ENCODE data around the gene CCDC14.

Gene CCDC14

GRCh38 chr3:123880998-123881561 lies 79.9 kb downstream of the CCDC14 start:
- H3K27ac ChIP-seq (ENCODE audit: low read length), result no peak overlapping the region
- no peaks in the 10 kb centered on the region for H3K36me3 ChIP-seq (ENCODE audit: control insufficient read depth in 2 of 2, insufficient read depth in 2 of 2, low read length in 2 of 2)
- H3K27me3 ChIP-seq (ENCODE audit: control insufficient read depth in 1 of 2, insufficient read depth in 2 of 2, low read length in 2 of 2), result no peaks in the 10 kb centered on the region

DNA sequence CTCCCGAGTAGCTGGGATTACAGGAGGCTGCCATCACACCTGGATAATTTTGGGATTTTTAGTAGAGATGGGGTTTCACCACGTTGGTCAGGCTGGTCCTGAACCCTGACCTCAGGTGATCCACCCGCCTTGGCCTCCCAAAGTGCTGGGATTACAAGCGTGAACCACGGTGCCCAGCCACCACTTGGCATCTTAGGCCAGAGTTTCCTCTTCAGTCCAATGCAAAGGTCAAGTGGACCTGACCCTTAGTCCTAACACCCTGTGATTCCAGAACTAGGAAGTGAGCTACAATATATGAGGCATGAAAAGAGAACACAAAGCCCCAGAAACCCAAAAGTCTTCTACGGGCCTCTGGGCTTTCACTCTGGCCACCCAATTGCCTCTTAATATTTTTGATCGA lies 82.2 kb downstream of the CCDC14 start:
- Histone ChIP-seq H3K4me3 (ENCODE audit: low read length in 2 of 2) (no peak overlapping the region), H3K9ac (ENCODE audit: low read length in 2 of 2) (no peak overlapping the region), H3K9me3 (ENCODE audit: control insufficient read depth in 2 of 2, low read length in 2 of 2) (no peaks in the 10 kb centered on the region), H3K4me1 (ENCODE audit: control insufficient read depth, insufficient read depth, low read length) (peaks cover 9% of the 10 kb centered on the region), H3K27me3 (ENCODE audit: control insufficient read depth in 1 of 2, insufficient read depth in 2 of 2, low read length in 2 of 2) (no peaks in the 10 kb centered on the region), H3K36me3 (ENCODE audit: control insufficient read depth in 2 of 2, insufficient read depth in 2 of 2, low read length in 2 of 2) (peaks cover 0 to 4% of the 10 kb centered on the region in 2 donors), H3K27ac (ENCODE audit: low read length) (no peak overlapping the region)

More at GRCh38 chr3:123880998-123881561, 79.9 kb downstream of the CCDC14 start:
- H3K9ac ChIP-seq (ENCODE audit: low read length in 2 of 2), result no peak overlapping the region
- no peaks in the 10 kb centered on the region for H3K9me3 ChIP-seq (ENCODE audit: control insufficient read depth in 2 of 2, low read length in 2 of 2)
- H3K4me3 ChIP-seq (ENCODE audit: low read length in 2 of 2), result no peak overlapping the region
- H3K4me1 ChIP-seq (ENCODE audit: control insufficient read depth, insufficient read depth, low read length), result peaks cover 15% of the 10 kb centered on the region

- Histone ChIP-seq H3K4me3 (ENCODE audit: low read length in 2 of 2) (no peak overlapping the region), H3K27me3 (ENCODE audit: control insufficient read depth in 1 of 2, insufficient read depth in 2 of 2, low read length in 2 of 2) (no peaks in the 10 kb centered on the region), H3K36me3 (ENCODE audit: control insufficient read depth in 2 of 2, insufficient read depth in 2 of 2, low read length in 2 of 2) (peaks cover 0 to 4% of the 10 kb centered on the region in 2 donors), H3K27ac (ENCODE audit: low read length) (no peak overlapping the region), H3K9me3 (ENCODE audit: control insufficient read depth in 2 of 2, low read length in 2 of 2) (no peaks in the 10 kb centered on the region), H3K4me1 (ENCODE audit: control insufficient read depth, insufficient read depth, low read length) (peaks cover under 1% of the 10 kb centered on the region), H3K9ac (ENCODE audit: low read length in 2 of 2) (no peak overlapping the region)
Observed at GRCh38 chr3:123877965-123878364, 83.1 kb downstream of the CCDC14 start.

DNA sequence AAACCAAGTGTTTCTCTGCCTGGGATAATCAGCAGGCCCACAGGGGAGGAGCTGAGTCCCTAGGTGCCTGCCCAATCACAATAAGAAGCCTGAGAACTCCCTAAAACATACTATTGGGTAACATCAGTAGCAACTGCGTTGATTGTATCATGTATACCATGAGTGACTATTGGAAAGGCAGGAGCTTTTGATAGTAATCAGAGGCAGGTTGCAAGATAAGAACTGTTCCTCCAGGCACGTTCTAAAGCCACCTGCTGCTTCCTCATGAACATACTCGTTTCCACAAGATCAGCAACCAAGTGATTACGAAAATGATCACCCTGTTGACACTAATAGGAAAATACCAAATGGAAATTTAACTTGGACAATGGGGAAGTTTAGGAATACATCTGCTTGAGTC lies 83.6 kb downstream of the CCDC14 start:
- no peaks in the 10 kb centered on the region for H3K4me1 ChIP-seq (ENCODE audit: control insufficient read depth, insufficient read depth, low read length)
- H3K27ac ChIP-seq (ENCODE audit: low read length), result no peak overlapping the region
- H3K4me3 ChIP-seq (ENCODE audit: low read length in 2 of 2), result no peak overlapping the region
- no peaks in the 10 kb centered on the region for H3K9me3 ChIP-seq (ENCODE audit: control insufficient read depth in 2 of 2, low read length in 2 of 2)
- no peaks in the 10 kb centered on the region for H3K27me3 ChIP-seq (ENCODE audit: control insufficient read depth in 1 of 2, insufficient read depth in 2 of 2, low read length in 2 of 2)
- H3K36me3 ChIP-seq (ENCODE audit: control insufficient read depth in 2 of 2, insufficient read depth in 2 of 2, low read length in 2 of 2), result peaks cover 0 to 4% of the 10 kb centered on the region in 2 donors
- H3K9ac ChIP-seq (ENCODE audit: low read length in 2 of 2), result no peak overlapping the region

DNA sequence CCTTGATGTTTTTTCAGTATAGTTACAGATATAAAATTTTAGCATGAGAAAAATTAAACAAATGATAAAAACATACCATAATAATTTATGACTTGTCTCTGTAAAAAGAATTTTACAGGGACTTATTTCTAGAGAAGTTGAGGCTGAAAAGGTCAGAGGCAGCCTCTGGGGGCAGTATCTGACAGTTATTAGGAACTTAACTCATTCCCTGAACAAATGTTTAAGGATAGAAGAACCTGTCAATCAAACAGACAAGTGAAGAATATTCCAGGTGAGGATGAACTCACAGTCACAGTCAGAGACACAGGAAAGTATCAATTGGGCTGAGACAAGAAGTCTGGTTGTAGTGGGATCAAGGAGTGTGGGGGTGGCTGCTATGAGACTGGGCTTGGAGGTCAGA lies 84.2 kb downstream of the CCDC14 start:
- Histone ChIP-seq H3K36me3 (ENCODE audit: control insufficient read depth in 2 of 2, insufficient read depth in 2 of 2, low read length in 2 of 2) (peaks cover 0 to 4% of the 10 kb centered on the region in 2 donors), H3K27ac (ENCODE audit: low read length) (no peak overlapping the region), H3K4me1 (ENCODE audit: control insufficient read depth, insufficient read depth, low read length) (no peaks in the 10 kb centered on the region), H3K4me3 (ENCODE audit: low read length in 2 of 2) (no peak overlapping the region), H3K27me3 (ENCODE audit: control insufficient read depth in 1 of 2, insufficient read depth in 2 of 2, low read length in 2 of 2) (no peaks in the 10 kb centered on the region), H3K9me3 (ENCODE audit: control insufficient read depth in 2 of 2, low read length in 2 of 2) (no peaks in the 10 kb centered on the region), H3K9ac (ENCODE audit: low read length in 2 of 2) (no peak overlapping the region)

GRCh38 chr3:123872621-123873020 lies 88.4 kb downstream of the CCDC14 start:
- no peaks in the 10 kb centered on the region for H3K4me1 ChIP-seq (ENCODE audit: control insufficient read depth, insufficient read depth, low read length)
- no peak overlapping the region for H3K27ac ChIP-seq (ENCODE audit: low read length)
- no peak overlapping the region for H3K9ac ChIP-seq (ENCODE audit: low read length in 2 of 2)
- no peak overlapping the region for H3K4me3 ChIP-seq (ENCODE audit: low read length in 2 of 2)
- no peaks in the 10 kb centered on the region for H3K27me3 ChIP-seq (ENCODE audit: control insufficient read depth in 1 of 2, insufficient read depth in 2 of 2, low read length in 2 of 2)
- no peaks in the 10 kb centered on the region for H3K9me3 ChIP-seq (ENCODE audit: control insufficient read depth in 2 of 2, low read length in 2 of 2)
- H3K36me3 ChIP-seq (ENCODE audit: control insufficient read depth in 2 of 2, insufficient read depth in 2 of 2, low read length in 2 of 2), result peaks cover 0 to 4% of the 10 kb centered on the region in 2 donors

- Histone ChIP-seq H3K4me3 (ENCODE audit: low read length in 2 of 2) (no peak overlapping the region), H3K27me3 (ENCODE audit: control insufficient read depth in 1 of 2, insufficient read depth in 2 of 2, low read length in 2 of 2) (no peaks in the 10 kb centered on the region), H3K36me3 (ENCODE audit: control insufficient read depth in 2 of 2, insufficient read depth in 2 of 2, low read length in 2 of 2) (peaks cover 0 to 4% of the 10 kb centered on the region in 2 donors), H3K27ac (ENCODE audit: low read length) (no peak overlapping the region), H3K9me3 (ENCODE audit: control insufficient read depth in 2 of 2, low read length in 2 of 2) (no peaks in the 10 kb centered on the region), H3K9ac (ENCODE audit: low read length in 2 of 2) (no peak overlapping the region), H3K4me1 (ENCODE audit: control insufficient read depth, insufficient read depth, low read length) (no peaks in the 10 kb centered on the region)
Observed at GRCh38 chr3:123871946-123872345, 89.1 kb downstream of the CCDC14 start.

DNA sequence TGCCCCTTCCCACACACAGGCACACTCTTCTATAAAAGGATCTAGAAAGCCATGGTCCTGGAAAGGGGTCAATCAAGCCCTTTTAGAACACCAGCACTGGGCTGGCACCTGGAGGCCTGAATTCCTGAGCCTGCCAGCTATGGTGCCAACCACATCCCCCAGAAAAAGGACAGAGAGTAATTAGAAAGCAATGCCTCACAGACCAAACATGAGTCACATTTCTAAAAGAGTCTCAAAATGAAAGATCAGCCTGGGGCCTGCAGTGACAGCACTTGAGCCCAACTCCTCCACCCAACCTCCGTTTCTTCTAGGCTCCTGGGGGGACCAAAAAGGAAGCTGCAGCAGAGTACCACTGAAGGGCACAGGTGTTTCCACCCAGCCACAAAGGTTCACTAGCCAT lies 91.0 kb downstream of the CCDC14 start:
- H3K4me1 ChIP-seq (ENCODE audit: control insufficient read depth, insufficient read depth, low read length), result no peaks in the 10 kb centered on the region
- peaks cover 0 to 6% of the 10 kb centered on the region in 2 donors for H3K36me3 ChIP-seq (ENCODE audit: control insufficient read depth in 2 of 2, insufficient read depth in 2 of 2, low read length in 2 of 2)
- no peak overlapping the region for H3K4me3 ChIP-seq (ENCODE audit: low read length in 2 of 2)
- H3K27me3 ChIP-seq (ENCODE audit: control insufficient read depth in 1 of 2, insufficient read depth in 2 of 2, low read length in 2 of 2), result no peaks in the 10 kb centered on the region
- H3K9ac ChIP-seq (ENCODE audit: low read length in 2 of 2), result no peak overlapping the region
- no peaks in the 10 kb centered on the region for H3K9me3 ChIP-seq (ENCODE audit: control insufficient read depth in 2 of 2, low read length in 2 of 2)
- no peak overlapping the region for H3K27ac ChIP-seq (ENCODE audit: low read length)

- H3K4me3 ChIP-seq (ENCODE audit: low read length in 2 of 2), result no peak overlapping the region
- H3K36me3 ChIP-seq (ENCODE audit: control insufficient read depth in 2 of 2, insufficient read depth in 2 of 2, low read length in 2 of 2), result peaks cover 0 to 4% of the 10 kb centered on the region in 2 donors
- H3K27me3 ChIP-seq (ENCODE audit: control insufficient read depth in 1 of 2, insufficient read depth in 2 of 2, low read length in 2 of 2), result no peaks in the 10 kb centered on the region
- no peaks in the 10 kb centered on the region for H3K4me1 ChIP-seq (ENCODE audit: control insufficient read depth, insufficient read depth, low read length)
- no peak overlapping the region for H3K9ac ChIP-seq (ENCODE audit: low read length in 2 of 2)
- no peak overlapping the region for H3K27ac ChIP-seq (ENCODE audit: low read length)
- H3K9me3 ChIP-seq (ENCODE audit: control insufficient read depth in 2 of 2, low read length in 2 of 2), result no peaks in the 10 kb centered on the region
Observed at GRCh38 chr3:123869165-123869564, 91.9 kb downstream of the CCDC14 start.

GRCh38 chr3:123864706-123865105 lies 96.3 kb downstream of the CCDC14 start:
- Histone ChIP-seq H3K9me3 (ENCODE audit: control insufficient read depth in 2 of 2, low read length in 2 of 2) (no peaks in the 10 kb centered on the region), H3K36me3 (ENCODE audit: control insufficient read depth in 2 of 2, insufficient read depth in 2 of 2, low read length in 2 of 2) (peaks cover 0 to 4% of the 10 kb centered on the region in 2 donors), H3K4me1 (ENCODE audit: control insufficient read depth, insufficient read depth, low read length) (no peaks in the 10 kb centered on the region), H3K9ac (ENCODE audit: low read length in 2 of 2) (no peak overlapping the region), H3K4me3 (ENCODE audit: low read length in 2 of 2) (no peak overlapping the region), H3K27ac (ENCODE audit: low read length) (no peak overlapping the region), H3K27me3 (ENCODE audit: control insufficient read depth in 1 of 2, insufficient read depth in 2 of 2, low read length in 2 of 2) (no peaks in the 10 kb centered on the region)
